GM18907 (cell line): ENCODE data around the gene ZMIZ2.
A peak's percentile ranks its signal among the peaks of the same experiment; 100 is the strongest.
"Not testable (repeated sequence)": the region's sequence is repeated elsewhere in the genome, so short reads cannot be mapped to it uniquely, and the experiment has no call there.

Source experiments
- ATAC-seq: cut with Tn5 transposase; IDR thresholded peaks from one replicate; pipeline ENCODE4 v1.9.1; 2021; ENCODE audit warnings: mild to moderate bottlenecking, moderate library complexity; ENCODE audit not compliant: unreplicated experiment

The ZMIZ2 gene

GRCh38 chr7:44748045-44748947, at the start of gene ZMIZ2:
ZMIZ2 (plus strand) TSS chr7:44748847; CDS start chr7:44756250, 7,403 bp downstream.
- ATAC-seq: peak; percentile 63

GRCh38 chr7:44699598-44699997, 49.0 kb upstream of the ZMIZ2 start:
- ATAC-seq: not testable (repeated sequence)

- ATAC-seq: no peak
Observed at GRCh38 chr7:44700322-44700721, 48.3 kb upstream of the ZMIZ2 start.

GRCh38 chr7:44703391-44703790, 45.3 kb upstream of the ZMIZ2 start:
- ATAC-seq: not testable (repeated sequence)

- no peak for ATAC-seq
Observed at GRCh38 chr7:44703921-44704320, 44.7 kb upstream of the ZMIZ2 start.

GRCh38 chr7:44705434-44705833, 43.2 kb upstream of the ZMIZ2 start:
- no peak for ATAC-seq

GRCh38 chr7:44706788-44707557, 41.7 kb upstream of the ZMIZ2 start:
- no peak for ATAC-seq

GRCh38 chr7:44707558-44708230, 41.0 kb upstream of the ZMIZ2 start:
- ATAC-seq: no peak

GRCh38 chr7:44709011-44709915, 39.4 kb upstream of the ZMIZ2 start:
- ATAC-seq: no peak

GRCh38 chr7:44709945-44710596, 38.6 kb upstream of the ZMIZ2 start:
- ATAC-seq: no peak

- ATAC-seq: no peak
Observed at GRCh38 chr7:44711528-44711927, 37.1 kb upstream of the ZMIZ2 start.

GRCh38 chr7:44712012-44712411, 36.6 kb upstream of the ZMIZ2 start:
- ATAC-seq: no peak

GRCh38 chr7:44713141-44713540, 35.5 kb upstream of the ZMIZ2 start:
- ATAC-seq: no peak

GRCh38 chr7:44713680-44714335, 34.8 kb upstream of the ZMIZ2 start:
- no peak for ATAC-seq

- no peak for ATAC-seq
Observed at GRCh38 chr7:44716205-44716604, 32.4 kb upstream of the ZMIZ2 start.

GRCh38 chr7:44720301-44720700, 28.3 kb upstream of the ZMIZ2 start:
- no peak for ATAC-seq

GRCh38 chr7:44724276-44724675, 24.4 kb upstream of the ZMIZ2 start:
- no peak for ATAC-seq

- ATAC-seq: not testable (repeated sequence)
Observed at GRCh38 chr7:44726250-44726649, 22.4 kb upstream of the ZMIZ2 start.
